SU-DHL-6 (cell line): ENCODE measurements around the gene APOBEC4.

ENCODE experiments used
- H2AFZ ChIP-seq: fragments of 200-600 bp; sonication (generic); 2 replicates; pipeline ENCODE4 v1.6.1; 2014; ENCODE audit warnings: low read depth, mild to moderate bottlenecking, moderate library complexity, mixed read lengths, antibody characterized with exemption, low read length; ENCODE audit not compliant: severe bottlenecking
- H3F3A ChIP-seq: fragments of 200-600 bp; shearing (Covaris generic); 2 replicates; pipeline ENCODE4 v1.6.0; 2016; ENCODE audit warnings: antibody characterized with exemption, mild to moderate bottlenecking; ENCODE audit not compliant: insufficient read depth
- H3K27ac ChIP-seq: fragments of 200-600 bp; sonication (generic); 2 replicates; pipeline ENCODE4 v1.5.1; 2016; ENCODE audit warnings: low read depth, mild to moderate bottlenecking, low read length, moderate library complexity, mixed read lengths
- H3K27me3 ChIP-seq: fragments of 200-600 bp; sonication (generic), shearing (Covaris generic); 2 replicates; pipeline ENCODE4 v1.6.0; 2014; ENCODE audit warnings: mild to moderate bottlenecking, low read length
- H3K36me3 ChIP-seq: fragments of 200-600 bp; sonication (generic); 2 replicates; pipeline ENCODE4 v1.6.1; 2014; ENCODE audit warnings: mild to moderate bottlenecking, low read length, mixed read lengths
- H3K4me2 ChIP-seq: fragments of 300-600, 200-600 bp; shearing (Covaris generic), sonication (generic); 2 replicates; pipeline ENCODE4 v1.6.0; 2014; ENCODE audit warnings: low read length, low read depth, mild to moderate bottlenecking; ENCODE audit not compliant: poor library complexity, severe bottlenecking
- H3K4me3 ChIP-seq: fragments of 200-600 bp; sonication (generic); 2 replicates; pipeline ENCODE4 v1.5.1; 2014; ENCODE audit warnings: antibody characterized with exemption, low read length, mild to moderate bottlenecking, mixed read lengths; ENCODE audit not compliant: insufficient read depth, poor library complexity, severe bottlenecking
- H3K79me2 ChIP-seq: fragments of 200-600 bp; sonication (generic); 2 replicates; pipeline ENCODE4 v1.6.1; 2014; ENCODE audit warnings: mild to moderate bottlenecking, low read length, moderate library complexity; ENCODE audit not compliant: insufficient read depth
- H3K9ac ChIP-seq: fragments of 200-600 bp; sonication (generic); 2 replicates; pipeline ENCODE4 v1.7.0; 2014; ENCODE audit warnings: mild to moderate bottlenecking, low read length
- H3K9me2 ChIP-seq: fragments of 200-600 bp; sonication (generic); replicated peaks from 2 replicates; pipeline ENCODE4 v1.6.1; 2014; ENCODE audit warnings: low read length; ENCODE audit not compliant: insufficient read depth
- H3K9me3 ChIP-seq: fragments of 200-600 bp; sonication (generic); 2 replicates; pipeline ENCODE4 v1.6.1; 2014; ENCODE audit warnings: low read length, mixed read lengths; ENCODE audit not compliant: insufficient read depth
- H4K20me1 ChIP-seq: fragments of 200-600 bp; sonication (generic); 2 replicates; pipeline ENCODE4 v1.6.1; 2014; ENCODE audit warnings: low read depth, mild to moderate bottlenecking, antibody characterized with exemption, low read length, moderate library complexity, mixed read lengths
- CTCF ChIP-seq: fragments of 200-600 bp; sonication (generic); IDR thresholded peaks from one replicate; pipeline ENCODE4 v1.5.1; 2017; ENCODE audit warnings: antibody characterized with exemption, mild to moderate bottlenecking, low read length, moderate library complexity; ENCODE audit not compliant: insufficient read depth, poor library complexity, severe bottlenecking
- EZH2phosphoT487 ChIP-seq: fragments of 200-600 bp; sonication (generic), shearing (Covaris generic); conservative IDR thresholded peaks from 2 replicates; pipeline ENCODE4 v1.6.1; 2018; ENCODE audit warnings: mild to moderate bottlenecking, antibody characterized with exemption, low read length, moderate library complexity, mixed read lengths

The APOBEC4 gene

GRCh38 chr1:183652547-183653461 lies at the start of gene APOBEC4:
Gene APOBEC4 (minus strand): TSS chr1:183653316. CDS start chr1:183648781, 4,535 bp downstream.
- Histone ChIP-seq H3K27me3 (no peaks in the 10 kb centered on the region), H2AFZ (no peak within 1 kb of the TSS), H3K4me2 (no peak within 1 kb of the TSS), H3K9me2 (no peaks in the 10 kb centered on the region), H3K9ac (no peak within 1 kb of the TSS), H3K27ac (no peak within 1 kb of the TSS), H3F3A (no peaks in the 10 kb centered on the region), H3K4me3 (no peak within 1 kb of the TSS), H3K79me2 (no peaks in the 10 kb centered on the region), H3K36me3 (no peaks in the 10 kb centered on the region), H3K9me3 (no peaks in the 10 kb centered on the region), H4K20me1 (no peaks in the 10 kb centered on the region)
- TF ChIP-seq EZH2phosphoT487 (no peak), CTCF (no peak)

GRCh38 chr1:183702813-183703198 lies 49.7 kb upstream of the APOBEC4 start:
- H4K20me1 ChIP-seq: no peaks in the 10 kb centered on the region
- no peak overlapping the region for H3K27ac ChIP-seq
- H3K9me2 ChIP-seq: no peaks in the 10 kb centered on the region
- no peak overlapping the region for H3K9ac ChIP-seq
- H3K4me2 ChIP-seq: no peak overlapping the region
- no peaks in the 10 kb centered on the region for H3K27me3 ChIP-seq
- no peak overlapping the region for H2AFZ ChIP-seq
- no peaks in the 10 kb centered on the region for H3F3A ChIP-seq
- H3K79me2 ChIP-seq: no peaks in the 10 kb centered on the region
- TF ChIP-seq CTCF: no peak
- TF ChIP-seq EZH2phosphoT487: no peak
- no peaks in the 10 kb centered on the region for H3K9me3 ChIP-seq
- H3K4me3 ChIP-seq: no peak overlapping the region
- H3K36me3 ChIP-seq: no peaks in the 10 kb centered on the region

DNA sequence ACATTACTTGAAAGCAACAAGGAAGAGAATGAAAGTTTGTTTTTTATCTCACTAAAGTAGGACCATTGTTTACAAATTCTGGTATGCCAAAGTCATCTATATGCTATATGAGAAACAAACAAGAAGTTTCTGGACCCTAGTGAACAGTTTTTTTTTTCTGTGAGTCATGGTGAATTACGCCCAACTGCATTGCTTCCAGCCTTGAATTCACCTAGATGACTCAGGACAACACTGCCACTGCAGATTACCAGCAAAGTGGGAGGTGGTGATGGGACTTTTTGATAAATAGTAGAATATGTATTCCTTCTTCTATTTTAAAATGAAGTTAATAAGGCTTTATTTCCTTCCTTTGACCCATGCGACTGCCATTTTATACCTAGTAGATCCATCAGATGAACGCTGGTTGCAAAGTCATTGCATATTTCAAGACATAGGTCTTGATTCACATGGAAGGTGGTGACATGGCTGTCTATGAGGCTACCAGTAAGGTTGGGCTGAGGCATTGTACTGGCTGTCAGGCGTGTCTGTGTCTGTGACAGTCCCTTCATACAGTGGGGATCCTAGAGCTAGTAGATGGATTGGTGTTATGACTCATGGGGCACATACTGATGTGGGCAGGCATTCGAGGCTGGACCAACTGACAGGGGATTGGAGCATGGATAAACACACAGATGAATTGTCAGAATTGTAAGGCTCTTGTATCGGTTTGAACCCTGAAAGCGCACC lies 49.1 kb upstream of the APOBEC4 start:
- Histone ChIP-seq H3K79me2 (no peaks in the 10 kb centered on the region), H3K4me3 (no peak overlapping the region)
- TF ChIP-seq CTCF: no peak
- TF ChIP-seq EZH2phosphoT487: no peak

More for the DNA sequence above, 49.1 kb upstream of the APOBEC4 start:
- H3K27me3 ChIP-seq: no peaks in the 10 kb centered on the region
- H3F3A ChIP-seq: no peaks in the 10 kb centered on the region
- no peak overlapping the region for H3K4me2 ChIP-seq
- no peak overlapping the region for H3K27ac ChIP-seq
- H4K20me1 ChIP-seq: no peaks in the 10 kb centered on the region
- H3K9ac ChIP-seq: no peak overlapping the region
- no peaks in the 10 kb centered on the region for H3K9me3 ChIP-seq
- H2AFZ ChIP-seq: no peak overlapping the region
- no peaks in the 10 kb centered on the region for H3K9me2 ChIP-seq
- no peaks in the 10 kb centered on the region for H3K36me3 ChIP-seq
